CD14-positive monocyte (primary cell): ENCODE data around the gene HCK. TPM values are rescaled to one million over a fixed set of nuclear protein-coding genes. Genes with fewer than 3 reads are reported as not detected.

Experiments used
- DNase-seq, 3 donors: peaks; one replicate each; pipeline ENCODE4 v3.0.0-alpha.2; 2011 to 2022
- H2AFZ ChIP-seq: 2 replicates; pipeline ENCODE4 v1.6.0; 2012; ENCODE audit warnings: mild to moderate bottlenecking, low read depth, low read length, inconsistent platforms; ENCODE audit not compliant: insufficient read depth, poor library complexity, severe bottlenecking
- H3K27ac ChIP-seq, 2 donors: 1 replicate in 1 of 2; 2 replicates in 1 of 2; pipeline ENCODE4 v1.5.1; 2012 to 2013; ENCODE audit warnings: low read length in 2 of 2, control low read depth in 1 of 2, inconsistent platforms in 1 of 2, low read depth in 1 of 2, mild to moderate bottlenecking in 1 of 2
- H3K27me3 ChIP-seq, 2 donors: one replicate each; pipeline versions ENCODE4 v1.6.0 to v1.6.1; 2011 to 2013; ENCODE audit warnings: low read length in 2 of 2; ENCODE audit not compliant: control insufficient read depth in 2 of 2, insufficient read depth in 2 of 2
- H3K36me3 ChIP-seq, 2 donors: replicated peaks in 1 of 2; 1 replicate in 1 of 2; 2 replicates in 1 of 2; pipeline versions ENCODE4 v1.5.1 to v1.6.1; 2012 to 2013; ENCODE audit warnings: low read length in 2 of 2, control low read depth in 1 of 2, inconsistent platforms in 1 of 2, mild to moderate bottlenecking in 1 of 2; ENCODE audit not compliant: insufficient read depth in 2 of 2, control insufficient read depth in 1 of 2
- H3K4me1 ChIP-seq, 2 donors: 1 replicate in 1 of 2; 2 replicates in 1 of 2; pipeline versions ENCODE4 v1.5.1 to v1.6.1; 2012 to 2013; ENCODE audit warnings: low read length in 2 of 2, control low read depth in 1 of 2, inconsistent platforms in 1 of 2, mild to moderate bottlenecking in 1 of 2, moderate library complexity in 1 of 2; ENCODE audit not compliant: insufficient read depth in 2 of 2, control insufficient read depth in 1 of 2
- H3K4me2 ChIP-seq: replicated peaks from 2 replicates; pipeline ENCODE3; 2012; ENCODE audit warnings: low read length, moderate library complexity, mild to moderate bottlenecking; ENCODE audit not compliant: poor library complexity, severe bottlenecking; ENCODE audit errors: extremely low read depth
- H3K4me3 ChIP-seq, 3 experiments: fragments of 200-600 bp in 1 of 3; sonication (generic) in 1 of 3; replicated peaks in 1 of 3; 1 replicate in 2 of 3; 2 replicates in 1 of 3; pipeline ENCODE4 v1.5.1; 2011 to 2013; ENCODE audit warnings: low read length in 3 of 3, mild to moderate bottlenecking in 3 of 3, control low read depth in 2 of 3, low read depth in 2 of 3, inconsistent platforms in 1 of 3, moderate library complexity in 1 of 3
- H3K79me2 ChIP-seq: 2 replicates; pipeline ENCODE4 v1.6.0; 2012; ENCODE audit warnings: mild to moderate bottlenecking, control low read depth, inconsistent platforms, low read length, moderate library complexity; ENCODE audit not compliant: insufficient read depth
- H3K9ac ChIP-seq: 2 replicates; pipeline ENCODE4 v1.6.0; 2017; ENCODE audit warnings: low read length, mild to moderate bottlenecking; ENCODE audit not compliant: insufficient read depth, poor library complexity, severe bottlenecking
- H3K9me3 ChIP-seq, 2 donors: replicated peaks in 1 of 2; 1 replicate in 1 of 2; 2 replicates in 1 of 2; pipeline versions ENCODE4 v1.5.1 to v1.6.1; 2012 to 2013; ENCODE audit warnings: low read length in 2 of 2, control low read depth in 1 of 2; ENCODE audit not compliant: control insufficient read depth in 1 of 2, insufficient read depth in 1 of 2
- H4K20me1 ChIP-seq: 2 replicates; pipeline ENCODE4 v1.6.0; 2012; ENCODE audit warnings: mild to moderate bottlenecking, low read length, control low read depth, moderate library complexity; ENCODE audit not compliant: insufficient read depth
- H3K27ac Mint-ChIP-seq, 7 donors: one replicate each; pipeline ENCODE4 v1.8.0; 2020; ENCODE audit warnings: mild to moderate bottlenecking in 7 of 7, mixed read lengths in 7 of 7, moderate library complexity in 6 of 7, inconsistent platforms in 2 of 7
- H3K27me3 Mint-ChIP-seq, 3 donors: one replicate each; pipeline ENCODE4 v1.8.0; 2021 to 2022; ENCODE audit warnings: low read depth in 3 of 3, mild to moderate bottlenecking in 3 of 3, mixed read lengths in 3 of 3, moderate library complexity in 3 of 3, inconsistent platforms in 1 of 3
- H3K36me3 Mint-ChIP-seq, 2 donors: one replicate each; pipeline ENCODE4 v1.8.0; 2020; ENCODE audit warnings: mixed read lengths in 2 of 2, inconsistent platforms in 1 of 2, mild to moderate bottlenecking in 1 of 2
- H3K4me1 Mint-ChIP-seq: one replicate; pipeline ENCODE4 v1.8.0; 2020; ENCODE audit warnings: mild to moderate bottlenecking, mixed read lengths
- H3K4me3 Mint-ChIP-seq, 2 donors: one replicate each; pipeline ENCODE4 v1.8.0; 2020; ENCODE audit warnings: mild to moderate bottlenecking in 2 of 2, mixed read lengths in 2 of 2, moderate library complexity in 1 of 2
- H3K9me3 Mint-ChIP-seq, 7 donors: one replicate each; pipeline ENCODE4 v1.8.0; 2020 to 2022; ENCODE audit warnings: mixed read lengths in 7 of 7, mild to moderate bottlenecking in 6 of 7, moderate library complexity in 6 of 7, inconsistent platforms in 2 of 7
- CTCF ChIP-seq: fragments of 200-600 bp; IDR thresholded peaks from one replicate; pipeline ENCODE4 v1.8.0; 2022; ENCODE audit warnings: antibody characterized with exemption, mild to moderate bottlenecking
- WGBS: methylation state at CpG from one replicate; pipeline ENCODE4 v1.1.5; 2013; ENCODE audit warnings: missing lambda C conversion rate; ENCODE audit not compliant: insufficient coverage; 5-methylcytosine and 5-hydroxymethylcytosine counted together
- intact Hi-C, 2 donors: fragments of 100-400 bp; cut with micrococcal nuclease; formaldehyde crosslinking; loops; one replicate each; pipeline versions ENCODE4 v1.15.0 to v1.15.1; 2023
- polyA plus RNA-seq, 3 donors: library from polyadenylated mRNA; depleted of rRNA in 1 of 3; unstranded in 2 of 3; stranded (reverse) in 1 of 3; fragments of 300-500 nt in 2 of 3; fragments of >200 nt in 1 of 3; fragmentation: Illumina TruSeq in 2 of 3; gene quantifications; 1 replicate in 2 of 3; 2 replicates in 1 of 3; pipeline ENCODE4 v1.2.3, GENCODE V29; 2012 to 2021

Gene HCK
- polyA plus RNA-seq, 3 donors: 430 to 688 (median 526) TPM

GRCh38 chr20:32019563-32020463 is 32.2 kb upstream of the HCK start:
- no peaks in the 10 kb centered on the region for H3K36me3 ChIP-seq
- peaks cover 0 to 18% (median 12%) of the 10 kb centered on the region in 7 donors for H3K9me3 Mint-ChIP-seq
- H3K4me3 ChIP-seq: peak overlapping the region in 1 of 3 experiments; percentile 78
- H3K9me3 ChIP-seq: peaks cover 0 to 14% of the 10 kb centered on the region in 2 donors
- intact Hi-C loops: no loop called here
- no peak overlapping the region for H3K9ac ChIP-seq
- H3K4me3 Mint-ChIP-seq: peak overlapping the region; percentile 79 to 91
- H3K27me3 ChIP-seq: peaks cover 47 to 73% of the 10 kb centered on the region in 2 donors
- H3K27ac ChIP-seq: no peak overlapping the region
- peak overlapping the region; percentile 89 for H3K4me2 ChIP-seq
- H3K4me1 Mint-ChIP-seq: peaks cover 16% of the 10 kb centered on the region
- peaks cover 12 to 16% of the 10 kb centered on the region in 2 donors for H3K4me1 ChIP-seq
- whole genome bisulfite sequencing: 32% methylated on average over 6 of the region's 11 CpGs
- H4K20me1 ChIP-seq: no peaks in the 10 kb centered on the region
- DNase-seq: no peak
- no peak overlapping the region for H2AFZ ChIP-seq
- H3K79me2 ChIP-seq: no peaks in the 10 kb centered on the region
- H3K27ac Mint-ChIP-seq: peak overlapping the region in 2 of 7 donors; percentile 39 to 59
- peaks cover 70 to 83% (median 74%) of the 10 kb centered on the region in 3 donors for H3K27me3 Mint-ChIP-seq
- TF ChIP-seq CTCF: no peak
- H3K36me3 Mint-ChIP-seq: peaks cover 7 to 11% of the 10 kb centered on the region in 2 donors

GRCh38 chr20:32021091-32021490 is 31.0 kb upstream of the HCK start:
- peaks cover 16% of the 10 kb centered on the region for H3K4me1 Mint-ChIP-seq
- H3K27me3 ChIP-seq: peaks cover 45 to 67% of the 10 kb centered on the region in 2 donors
- intact Hi-C loops: no loop called here
- no peak overlapping the region for H3K27ac Mint-ChIP-seq
- no peak overlapping the region for H3K9ac ChIP-seq
- no peak overlapping the region for H3K27ac ChIP-seq
- H2AFZ ChIP-seq: no peak overlapping the region
- no peak for DNase-seq
- H3K4me2 ChIP-seq: no peak overlapping the region
- no peaks in the 10 kb centered on the region for H3K79me2 ChIP-seq
- peaks cover 0 to 14% of the 10 kb centered on the region in 2 donors for H3K9me3 ChIP-seq
- no peaks in the 10 kb centered on the region for H3K36me3 ChIP-seq
- no peak overlapping the region for H3K4me3 ChIP-seq
- H3K27me3 Mint-ChIP-seq: peaks cover 63 to 74% (median 64%) of the 10 kb centered on the region in 3 donors
- TF ChIP-seq CTCF: no peak
- H3K9me3 Mint-ChIP-seq: peaks cover 0 to 18% (median 12%) of the 10 kb centered on the region in 7 donors
- H4K20me1 ChIP-seq: no peaks in the 10 kb centered on the region
- H3K36me3 Mint-ChIP-seq: peaks cover 7 to 11% of the 10 kb centered on the region in 2 donors
- WGBS: 67% methylated on average over 1 of the region's 4 CpGs
- H3K4me3 Mint-ChIP-seq: peak overlapping the region in 1 of 2 donors; percentile 91
- peaks cover 12 to 16% of the 10 kb centered on the region in 2 donors for H3K4me1 ChIP-seq
